ENCODE measurements around the gene RAB11FIP4.

Gene RAB11FIP4

DNA sequence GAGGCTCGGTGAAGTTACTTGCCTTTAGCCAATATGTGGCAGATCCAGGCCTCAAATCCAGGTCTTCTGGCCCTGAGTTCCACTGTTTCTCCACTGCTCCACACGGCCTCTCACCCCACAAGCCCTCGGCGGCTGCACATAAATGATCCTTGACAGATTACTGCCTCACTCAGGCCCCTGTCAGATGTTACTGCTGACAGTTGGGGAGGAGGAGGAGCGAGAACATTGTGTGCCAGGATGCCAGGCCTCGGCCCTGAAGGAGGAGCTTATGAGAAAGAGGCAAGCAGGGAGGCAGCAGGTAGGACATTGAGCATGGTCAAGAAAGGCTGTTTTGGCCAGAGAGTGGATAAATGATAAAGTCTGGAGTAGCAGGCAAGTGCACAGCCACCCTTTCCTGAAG is 88.6 kb downstream of the RAB11FIP4 start:
- in situ Hi-C loops (cut with MboI; ENCODE audit: low sequenced_read_pairs): no loop called here

DNA sequence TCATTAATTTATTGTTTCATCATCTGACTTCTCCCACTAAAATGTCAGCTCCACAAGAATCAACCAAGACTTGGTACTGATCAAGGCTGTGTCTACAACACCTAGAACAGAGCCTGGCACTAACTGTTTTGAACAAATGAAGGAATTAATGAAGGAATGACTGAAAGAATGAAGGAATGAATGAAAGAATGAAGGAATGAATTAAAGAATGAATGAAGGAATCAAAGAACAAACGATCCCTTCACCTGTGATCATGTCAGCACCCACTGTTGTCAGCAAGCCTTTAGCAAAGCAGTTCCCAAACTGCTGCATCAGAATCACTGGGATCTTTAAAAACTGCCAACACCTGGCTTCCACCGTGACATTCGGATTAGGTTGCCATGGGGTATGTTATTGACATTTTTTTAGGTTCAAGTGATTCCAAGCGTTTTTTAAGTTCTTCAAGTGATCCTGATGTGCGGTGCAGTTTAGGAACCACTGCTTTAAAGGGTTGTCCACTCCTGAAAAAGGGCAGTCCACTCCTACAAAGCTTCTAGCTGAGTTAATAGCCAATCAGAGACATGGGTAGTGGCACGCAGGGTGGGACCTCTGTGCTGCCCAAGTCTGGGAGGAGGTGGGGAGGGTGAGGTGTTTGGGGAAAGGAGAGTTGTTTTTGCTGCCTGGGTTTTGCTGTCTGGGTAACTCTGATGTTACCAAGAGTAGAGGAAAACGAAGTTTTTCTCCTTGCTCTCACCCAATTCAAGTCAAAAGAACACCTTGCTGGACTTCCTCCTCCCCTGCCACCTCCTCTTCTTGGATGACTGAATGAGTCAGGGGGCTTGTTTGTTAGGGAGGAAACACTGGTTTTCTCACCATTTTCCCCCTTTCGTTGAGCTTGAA is 89.7 kb downstream of the RAB11FIP4 start:
- in situ Hi-C loops (cut with MboI; ENCODE audit: low sequenced_read_pairs): no loop called here

DNA sequence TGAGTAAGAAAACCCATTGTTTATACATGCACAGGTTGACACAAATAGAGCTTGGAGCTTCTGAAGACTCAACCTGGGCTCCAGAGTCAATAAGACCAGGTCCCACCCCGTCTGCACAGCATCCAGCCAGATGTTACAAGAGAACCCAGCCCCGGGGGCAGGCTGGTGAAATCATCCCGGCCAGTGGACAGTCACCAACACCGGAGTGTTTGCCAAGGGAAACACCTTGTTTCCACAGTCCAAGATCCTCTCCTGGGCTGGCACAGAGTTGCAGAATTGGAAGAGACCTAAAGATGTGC is 90.3 kb downstream of the RAB11FIP4 start:
- in situ Hi-C loops (cut with MboI; ENCODE audit: low sequenced_read_pairs): no loop called here

DNA sequence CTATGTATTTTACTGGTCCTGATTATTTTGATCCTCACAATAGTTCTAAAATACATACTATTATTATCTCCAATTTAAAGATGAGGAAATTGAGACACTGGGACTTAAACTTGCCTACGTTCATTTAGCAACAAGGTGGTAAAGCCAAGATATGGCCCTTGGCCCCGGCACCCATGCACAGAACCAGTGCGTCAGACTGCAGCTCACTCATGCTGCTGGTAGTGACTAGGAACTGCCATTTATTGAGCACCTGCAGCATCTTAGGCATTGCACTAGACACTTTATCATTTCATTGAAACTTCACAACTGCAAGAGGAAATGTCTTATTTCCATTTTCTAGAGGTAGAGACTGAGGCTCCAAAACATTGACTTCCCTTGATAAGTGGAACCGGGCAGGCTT is 93.3 kb downstream of the RAB11FIP4 start:
- in situ Hi-C loops (cut with MboI; ENCODE audit: low sequenced_read_pairs): no loop called here

DNA sequence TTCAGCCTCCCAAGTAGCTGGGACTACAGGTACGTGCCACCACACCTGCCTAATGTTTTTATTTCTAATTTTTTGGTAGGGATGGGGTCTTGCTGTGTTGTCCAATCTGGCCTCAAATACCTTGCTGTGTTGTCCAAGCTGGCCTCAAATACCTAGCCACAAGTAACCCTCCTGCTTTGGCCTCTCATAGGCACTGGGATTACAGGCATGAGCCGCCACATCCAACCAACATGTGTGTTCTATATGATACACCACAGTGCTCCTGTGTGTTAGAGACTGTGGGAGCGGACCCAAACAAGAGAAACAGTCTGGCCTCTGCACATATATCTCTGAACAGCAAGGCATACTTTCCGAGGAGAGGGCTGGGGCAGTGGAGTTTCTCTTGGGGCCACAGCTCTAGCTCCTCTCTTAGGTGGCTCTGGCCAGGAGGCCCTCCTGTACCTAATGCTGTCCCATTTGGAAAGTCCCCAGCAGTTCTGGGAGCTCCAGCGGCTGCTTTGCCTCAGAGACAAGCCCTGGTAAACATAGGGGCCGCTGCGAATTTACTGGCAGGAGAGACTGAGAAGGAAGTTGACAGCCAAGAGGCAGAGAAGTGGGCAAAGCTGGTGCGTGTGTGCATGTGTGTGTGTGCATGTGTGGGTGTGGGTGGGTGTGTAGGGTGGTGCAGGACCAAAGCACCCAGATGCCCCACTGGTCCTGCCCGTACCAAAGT is 95.0 kb downstream of the RAB11FIP4 start:
- in situ Hi-C loops (cut with MboI; ENCODE audit: low sequenced_read_pairs): no loop called here

DNA sequence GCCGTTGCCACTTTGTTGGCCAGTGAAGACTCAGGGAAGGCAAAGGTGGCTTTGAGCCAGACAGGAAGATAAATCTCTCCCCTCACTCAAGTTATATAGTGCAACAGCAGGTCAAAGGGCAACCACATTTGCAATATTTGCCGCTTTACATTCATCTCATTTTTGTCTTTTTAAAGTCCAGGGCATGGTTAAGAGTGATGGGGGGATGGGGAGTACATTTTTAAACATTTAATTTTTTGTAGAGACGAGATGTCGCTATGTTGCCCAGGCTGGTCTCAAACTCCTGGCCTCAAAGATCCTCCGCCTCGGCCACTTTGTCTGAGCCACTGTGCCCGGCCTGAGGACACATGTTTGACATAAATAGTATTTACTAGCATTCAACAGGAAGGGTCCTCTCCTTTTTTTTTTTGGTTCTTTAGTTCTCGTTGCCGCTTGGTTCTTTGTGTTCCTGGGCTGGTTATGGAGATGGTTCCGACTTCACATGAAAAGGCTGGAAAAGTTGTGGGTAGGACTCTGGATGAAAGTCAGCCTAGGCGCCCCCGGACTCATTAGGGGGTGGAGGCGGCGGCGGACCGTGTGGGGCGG is 95.7 kb downstream of the RAB11FIP4 start:
- in situ Hi-C loops (cut with MboI; ENCODE audit: low sequenced_read_pairs): no loop called here

DNA sequence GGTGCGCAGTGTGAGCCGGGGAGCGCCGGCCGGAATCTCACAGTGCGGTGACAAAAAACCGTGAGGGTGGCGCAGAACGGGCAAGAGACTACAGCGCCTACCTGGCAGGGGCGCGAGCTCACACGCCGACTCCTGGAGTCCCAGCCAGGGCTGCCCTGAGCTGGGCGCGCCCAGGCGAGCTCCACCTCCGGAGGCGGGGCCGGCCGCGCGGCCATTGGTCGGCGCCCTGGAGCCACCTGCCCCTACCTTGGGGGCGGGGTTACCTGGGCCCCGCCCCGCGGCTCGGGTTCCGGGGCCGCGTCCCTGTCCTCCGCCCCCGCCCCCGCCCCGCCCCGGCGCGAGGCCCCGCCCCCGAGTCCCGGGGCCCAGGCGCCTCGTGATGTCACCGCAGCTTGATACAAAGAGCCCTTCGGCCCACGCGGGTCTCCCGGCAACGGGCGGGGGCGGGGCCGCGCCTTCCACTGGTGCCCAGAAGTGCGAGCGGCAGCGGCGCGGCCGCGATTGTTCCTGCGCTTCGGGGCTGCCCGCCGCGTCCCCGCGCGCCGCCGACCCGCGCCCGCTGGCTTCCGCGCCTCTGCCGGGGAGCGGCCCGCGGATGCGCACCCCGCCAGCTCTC is 96.3 kb downstream of the RAB11FIP4 start:
- in situ Hi-C loops (cut with MboI; ENCODE audit: low sequenced_read_pairs): no loop called here

DNA sequence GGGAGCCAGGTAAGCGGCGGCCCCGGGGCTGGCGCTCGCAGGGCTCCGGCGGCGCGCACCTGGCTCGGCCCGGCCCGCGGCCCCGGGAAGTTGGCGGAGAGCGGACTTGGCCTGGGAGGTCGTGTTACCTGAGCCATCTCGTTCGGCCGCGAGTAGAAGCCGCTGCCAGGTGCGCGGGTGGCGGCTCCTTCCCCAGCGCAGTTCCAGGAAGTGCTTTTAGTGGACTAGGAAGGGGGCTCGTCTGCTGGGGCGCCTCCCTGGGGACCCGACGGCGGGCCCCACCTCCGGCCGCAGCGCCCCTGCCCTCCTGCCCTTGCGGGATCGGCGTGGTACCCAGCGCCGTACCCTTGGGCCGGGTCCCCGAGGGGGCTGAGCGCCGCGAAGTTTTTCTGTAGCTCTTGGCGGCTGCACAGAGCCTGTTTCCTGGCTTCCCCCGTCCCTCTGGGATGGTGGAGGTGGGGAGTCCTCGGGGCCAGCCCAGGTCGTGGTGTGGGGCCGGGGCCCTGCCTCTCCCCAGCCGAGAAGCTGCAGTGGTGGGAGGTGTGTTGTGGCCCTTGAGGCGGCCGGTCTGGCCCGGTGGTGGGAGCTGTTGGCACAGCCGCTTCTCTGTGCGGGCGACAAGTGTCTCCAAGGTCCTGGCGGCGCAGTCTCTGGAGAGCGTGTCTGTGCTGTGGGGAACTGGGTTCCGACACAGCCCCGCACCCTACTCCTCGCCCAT is 96.9 kb downstream of the RAB11FIP4 start:
- in situ Hi-C loops (cut with MboI; ENCODE audit: low sequenced_read_pairs): no loop called here

DNA sequence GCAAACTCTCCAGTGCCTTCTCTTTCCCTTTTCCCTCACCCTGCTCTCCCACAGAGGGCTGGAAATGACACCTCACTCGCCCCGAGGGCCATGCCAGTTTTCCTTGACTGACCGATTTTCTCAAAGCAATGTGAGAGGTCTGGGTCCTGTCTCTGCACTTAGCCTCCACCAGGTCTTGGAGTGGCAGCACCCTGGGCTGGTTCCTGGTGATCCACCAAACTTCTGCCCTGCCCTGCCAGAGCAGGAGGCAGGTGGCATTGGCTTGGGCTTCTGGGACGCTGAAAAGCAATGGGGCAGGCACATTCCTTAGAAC is 97.5 kb downstream of the RAB11FIP4 start:
- in situ Hi-C loops (cut with MboI; ENCODE audit: low sequenced_read_pairs): no loop called here

DNA sequence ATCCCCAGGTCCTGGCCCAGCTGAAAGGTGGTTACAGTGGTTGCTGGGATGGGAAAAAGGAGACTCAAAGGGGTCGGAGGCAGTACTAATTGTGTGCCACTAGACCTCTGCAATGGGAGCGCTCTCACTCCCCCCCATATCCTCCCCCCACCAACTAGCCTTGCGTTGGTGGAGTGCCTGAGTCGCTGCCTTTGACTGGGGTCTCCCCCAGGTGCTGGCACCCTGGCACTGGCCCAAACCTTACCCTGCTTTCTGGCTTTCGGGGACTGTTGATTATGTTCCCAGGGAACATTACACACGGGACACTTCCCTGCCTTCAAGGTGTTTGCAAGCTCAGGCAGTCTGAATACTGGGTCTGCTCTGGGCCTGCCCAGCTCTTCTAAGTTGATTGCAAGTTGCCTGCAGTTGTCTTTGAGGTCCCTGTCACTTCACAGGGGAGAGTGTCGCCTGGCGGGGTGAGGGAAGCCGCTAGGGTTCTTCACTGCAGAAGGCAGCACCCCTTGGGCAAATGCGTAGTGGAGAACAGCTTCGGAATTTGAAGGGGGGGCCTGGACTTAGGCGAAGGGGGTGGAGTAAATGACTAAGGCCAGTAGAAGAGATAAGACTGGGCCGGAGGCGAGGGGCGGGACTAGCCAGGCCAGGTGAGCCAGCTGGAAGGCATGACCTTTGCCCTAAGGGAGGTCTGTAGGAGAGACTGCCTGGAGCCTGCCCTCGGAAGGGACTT is 98.0 kb downstream of the RAB11FIP4 start:
- in situ Hi-C loops (cut with MboI; ENCODE audit: low sequenced_read_pairs): no loop called here

DNA sequence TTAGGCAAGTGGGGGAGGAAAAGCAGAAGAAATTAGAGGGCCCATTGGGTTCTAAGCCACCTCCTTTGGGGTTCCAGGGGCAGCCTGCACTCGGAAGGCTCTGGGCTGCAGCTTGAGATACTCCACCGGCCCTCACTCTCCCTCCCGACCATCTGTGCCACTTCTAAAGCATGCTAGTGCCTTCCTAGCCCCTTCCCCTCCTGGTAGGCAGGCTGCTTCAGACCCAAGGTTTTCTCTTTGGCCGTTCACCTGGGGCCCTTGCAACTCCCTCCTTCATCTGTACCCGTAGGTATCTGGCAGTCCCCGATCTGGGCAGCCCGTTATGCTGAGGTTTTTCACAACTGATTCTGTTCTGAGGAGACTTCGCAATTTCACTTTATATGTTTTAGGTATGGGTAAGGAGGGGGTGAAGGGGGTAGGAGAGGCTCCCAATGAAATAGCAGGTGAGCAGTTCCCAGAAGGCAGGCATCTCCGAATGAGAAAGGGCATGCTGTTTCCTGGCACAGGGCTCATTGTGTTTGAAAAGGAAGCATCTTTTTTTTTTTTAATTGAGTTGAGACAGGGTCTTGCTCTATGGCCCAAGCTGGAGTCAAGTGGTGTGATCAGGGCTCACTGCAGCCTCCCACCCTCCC is 98.7 kb downstream of the RAB11FIP4 start:
- in situ Hi-C loops (cut with MboI; ENCODE audit: low sequenced_read_pairs): no loop called here

DNA sequence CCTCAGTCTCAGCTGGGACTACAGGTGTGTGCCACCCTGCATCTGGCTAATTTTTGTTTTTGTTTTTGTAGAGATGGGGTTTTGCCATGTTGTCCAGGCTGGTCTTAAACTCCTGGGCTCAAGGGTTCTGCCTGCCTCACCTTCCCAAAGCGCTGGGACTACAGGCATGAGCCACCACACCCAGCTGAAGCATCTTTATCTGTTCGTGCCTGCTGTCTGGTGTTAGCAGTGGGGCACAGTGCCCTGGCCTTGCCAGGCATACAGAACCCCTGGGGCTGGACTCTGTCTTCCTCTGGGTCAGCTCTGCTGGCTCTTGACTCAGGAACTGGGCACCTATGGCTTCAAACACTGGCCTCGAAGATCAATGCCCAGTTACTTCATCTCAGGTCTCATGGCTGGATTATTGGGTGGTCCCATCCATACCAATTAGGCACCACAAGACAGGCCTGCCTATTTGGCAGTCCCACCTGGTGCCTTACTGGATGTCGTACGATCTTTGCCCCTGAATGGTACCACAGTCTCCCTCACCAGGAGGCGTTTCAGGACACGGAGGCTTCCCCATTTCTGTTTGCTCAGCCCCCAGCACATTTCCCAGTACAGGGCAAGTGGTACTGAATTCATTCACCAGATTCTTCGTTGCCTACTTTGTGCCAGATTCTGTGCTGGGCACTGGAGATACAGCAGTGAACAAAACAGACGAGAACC is 99.3 kb downstream of the RAB11FIP4 start:
- in situ Hi-C loops (cut with MboI; ENCODE audit: low sequenced_read_pairs): no loop called here

DNA sequence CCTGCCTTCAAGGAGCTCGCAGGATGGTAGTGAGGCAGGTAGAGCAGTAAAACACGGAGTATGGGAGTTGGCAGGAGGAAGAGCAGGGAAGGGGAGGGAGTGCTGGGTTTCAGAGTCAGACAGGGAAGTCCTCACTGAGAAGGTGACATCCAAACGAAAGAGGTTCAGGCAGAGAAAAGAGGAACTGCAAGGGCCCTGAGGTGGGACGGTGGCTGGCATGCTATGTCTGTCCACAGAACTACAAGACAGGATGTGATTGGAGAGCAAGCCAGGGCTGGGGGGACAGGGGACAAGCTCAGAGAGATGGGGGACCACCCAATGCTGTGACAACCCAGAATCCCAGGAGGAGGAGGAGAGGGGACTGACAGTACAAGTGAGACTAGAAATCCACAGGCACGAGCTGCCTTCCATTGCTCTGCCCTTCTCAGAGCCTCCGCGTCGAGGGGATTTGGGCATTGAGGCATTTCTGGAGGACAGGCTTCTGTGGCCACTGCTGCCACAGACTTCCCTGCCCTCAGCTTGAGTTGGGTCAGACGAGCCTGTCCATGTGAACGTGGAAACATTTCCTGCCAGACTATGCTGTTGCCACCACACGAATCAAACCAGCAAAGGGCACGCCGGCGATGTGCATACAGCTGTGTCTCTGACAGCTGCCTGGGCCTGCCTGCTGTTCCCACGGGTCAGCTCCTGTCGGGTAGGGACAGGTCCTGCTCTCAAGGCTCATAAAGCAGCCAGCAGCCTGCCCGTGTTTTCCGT is 100.1 kb downstream of the RAB11FIP4 start:
- in situ Hi-C loops (cut with MboI; ENCODE audit: low sequenced_read_pairs): no loop called here

DNA sequence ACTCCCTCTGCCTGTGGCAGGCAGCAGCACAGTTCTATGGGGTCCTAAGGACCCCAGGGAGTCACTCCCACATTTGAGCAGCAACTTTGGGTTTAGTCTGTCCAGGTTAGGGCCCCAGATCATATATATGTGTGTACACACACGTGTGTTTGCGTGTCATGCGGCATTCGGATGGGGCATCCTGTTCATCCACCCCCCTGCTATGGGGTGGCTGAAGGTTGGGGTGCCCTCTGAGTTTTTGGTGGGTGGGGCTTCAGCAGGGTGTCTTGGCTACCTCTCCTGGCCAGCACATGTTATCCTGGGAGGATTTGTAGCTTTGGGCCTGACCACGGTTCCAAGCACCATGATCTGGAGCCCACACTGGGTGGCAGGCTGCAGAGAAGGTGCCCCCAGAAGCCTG is 100.7 kb downstream of the RAB11FIP4 start:
- in situ Hi-C loops (cut with MboI; ENCODE audit: low sequenced_read_pairs): no loop called here

DNA sequence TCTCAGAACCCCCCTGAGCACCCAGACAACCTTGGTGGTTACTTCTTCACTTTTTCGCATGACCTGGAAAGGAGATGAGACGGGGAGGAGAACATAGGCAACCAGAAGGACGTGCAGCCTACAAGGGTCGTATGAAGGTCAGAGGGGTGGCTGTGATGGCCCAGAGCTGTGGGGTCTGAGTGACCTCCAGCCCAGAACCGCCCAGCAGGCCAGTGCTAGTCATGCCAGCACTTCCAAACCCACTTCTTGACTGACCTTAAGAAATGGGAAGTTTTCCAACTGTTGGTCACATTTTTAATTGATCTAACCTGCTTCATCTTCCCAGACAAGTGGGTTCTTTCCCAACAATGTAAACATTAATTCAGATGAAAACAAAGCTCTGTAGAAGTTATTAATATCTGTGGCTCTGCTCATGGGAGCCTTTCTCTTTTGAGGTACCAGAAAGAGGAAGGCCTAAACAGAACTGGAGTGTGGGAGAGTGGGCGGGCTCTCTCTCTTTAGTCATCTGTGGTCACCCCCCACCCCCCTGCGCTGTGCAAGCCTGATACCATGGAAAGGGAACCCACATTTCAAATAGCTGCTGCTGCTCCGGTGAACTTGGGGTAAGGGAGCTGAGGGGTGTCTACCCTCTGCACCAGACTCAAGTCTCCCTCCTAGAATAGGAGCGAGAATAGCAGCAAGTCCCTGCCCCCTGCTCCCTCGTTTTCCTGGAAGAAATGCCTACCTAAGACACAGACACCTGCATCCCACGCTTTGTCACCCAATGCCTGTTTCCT is 101.6 kb downstream of the RAB11FIP4 start:
- in situ Hi-C loops (cut with MboI; ENCODE audit: low sequenced_read_pairs): no loop called here

DNA sequence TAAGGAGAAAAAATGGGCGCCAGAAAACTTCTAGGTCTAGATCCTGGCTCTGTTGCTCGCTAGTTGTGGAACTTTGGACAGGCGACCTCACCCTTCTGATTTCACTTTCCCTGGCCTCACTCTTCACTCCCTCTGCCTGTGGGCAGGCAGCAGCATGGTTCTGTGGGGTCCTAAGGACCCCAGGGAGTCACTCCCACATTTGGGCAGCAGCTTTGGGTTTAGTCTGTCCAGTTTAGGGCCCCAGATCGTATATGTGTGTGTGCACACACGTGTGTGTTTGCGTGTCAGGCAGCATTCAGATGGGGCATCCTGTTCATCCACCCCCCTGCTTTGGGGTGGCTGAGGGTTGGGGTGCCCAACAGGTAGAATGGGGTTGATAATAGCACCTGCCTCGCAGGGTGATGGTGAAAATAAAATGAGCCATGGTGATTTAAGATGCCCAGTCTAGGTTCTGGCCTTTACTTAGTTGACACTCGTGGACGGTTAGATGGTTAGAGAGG is 102.2 kb downstream of the RAB11FIP4 start:
- in situ Hi-C loops (cut with MboI; ENCODE audit: low sequenced_read_pairs): no loop called here

DNA sequence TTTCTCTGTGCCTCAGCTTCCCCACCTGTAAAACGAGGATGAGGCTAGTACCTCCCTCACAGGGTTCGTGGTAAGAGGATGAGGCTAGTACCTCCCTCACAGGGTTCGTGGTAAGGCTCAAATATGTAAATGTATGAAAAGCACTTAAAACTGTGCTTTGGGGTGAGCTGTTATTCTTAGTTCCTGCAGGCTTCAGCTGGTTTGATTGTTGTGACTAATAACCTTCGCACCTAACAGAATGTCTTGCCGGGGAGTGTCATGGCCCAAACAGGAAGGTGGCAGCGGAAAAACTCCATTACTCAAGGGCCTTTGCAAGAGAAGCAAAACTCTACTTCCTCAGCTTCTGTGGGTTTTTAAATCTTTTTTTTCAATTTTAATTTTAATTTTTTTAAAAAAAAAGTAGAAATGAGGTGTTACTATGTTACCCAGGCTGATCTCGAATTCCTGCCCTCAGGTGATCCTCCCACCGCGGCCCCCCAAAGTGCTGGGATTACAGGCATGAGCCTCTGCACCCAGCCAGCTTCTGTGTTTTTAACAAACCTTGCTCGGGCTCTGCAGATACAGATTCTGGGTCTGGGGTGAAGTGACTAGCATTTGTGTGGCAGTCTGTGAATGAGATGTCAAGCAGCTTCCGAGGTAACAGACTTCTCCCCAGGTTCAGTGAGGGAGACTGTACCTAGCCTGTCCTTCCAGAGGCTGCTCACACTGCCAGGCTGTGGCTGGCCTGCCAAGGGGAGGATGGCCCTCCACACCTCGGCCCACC is 103.0 kb downstream of the RAB11FIP4 start:
- in situ Hi-C loops (cut with MboI; ENCODE audit: low sequenced_read_pairs): no loop called here

Data from HL-60/S4 treated with retinoic acid at 250 ng/mL for 4 days and 3 days (cell line).